HG03571 (cell line): ENCODE data around the gene PROKR2.

Experiments used
- ATAC-seq: cut with Tn5 transposase; IDR thresholded peaks from one replicate; pipeline ENCODE4 v1.9.1; 2021; ENCODE audit not compliant: unreplicated experiment

PROKR2 gene

DNA sequence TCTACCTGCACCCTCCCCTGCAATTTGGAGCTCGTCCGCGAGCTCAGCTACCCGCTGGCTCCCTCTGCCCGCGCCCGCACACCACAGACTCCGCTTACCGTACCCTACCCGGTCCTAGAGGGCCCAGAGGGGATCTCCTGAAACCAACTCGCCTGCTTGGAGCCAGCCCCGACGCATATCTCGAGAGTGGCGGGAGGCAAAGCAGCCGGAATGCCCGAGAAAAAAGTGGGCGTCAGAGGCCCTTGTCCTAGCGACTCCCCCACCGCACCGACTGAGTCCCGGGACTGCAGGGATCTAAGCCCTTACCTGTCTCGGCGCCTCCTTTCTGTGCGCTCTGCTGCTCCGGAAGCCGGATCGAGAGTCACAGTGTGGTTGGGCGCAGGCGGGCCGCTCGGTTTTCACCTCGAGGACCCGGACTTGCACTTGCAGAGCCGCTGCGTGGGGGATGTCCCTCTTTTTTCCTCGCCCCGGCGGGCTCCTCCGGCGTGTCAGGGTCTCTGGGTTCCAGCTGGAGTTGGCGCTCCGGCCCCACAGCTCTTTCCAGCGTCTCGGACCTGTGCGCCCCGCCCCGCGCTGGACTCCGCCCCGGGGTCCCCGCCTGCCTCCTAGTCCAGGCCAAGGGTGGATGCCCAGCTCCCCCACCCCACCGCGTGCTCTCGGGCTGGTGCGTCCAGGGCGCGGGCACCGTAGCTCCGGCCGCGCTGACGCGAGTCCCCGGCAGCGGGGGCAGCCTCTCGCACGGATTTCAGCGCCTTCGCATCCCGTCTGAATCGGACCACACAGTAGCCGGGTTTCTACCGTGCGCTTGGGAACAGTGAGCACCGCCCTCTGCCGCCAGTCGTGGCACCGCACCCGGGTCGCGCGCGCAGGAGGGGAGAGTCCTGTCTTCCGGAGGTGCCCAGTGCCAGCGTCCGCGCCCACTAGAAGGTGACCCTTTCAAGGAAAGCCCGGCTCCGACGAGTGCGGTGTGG, at the start of gene PROKR2:
Gene PROKR2, minus strand, starts transcription at position 767 of the 971 bp plus-strand sequence. CDS start 2,585 bp downstream, outside the sequence.
- ATAC-seq = no peak

DNA sequence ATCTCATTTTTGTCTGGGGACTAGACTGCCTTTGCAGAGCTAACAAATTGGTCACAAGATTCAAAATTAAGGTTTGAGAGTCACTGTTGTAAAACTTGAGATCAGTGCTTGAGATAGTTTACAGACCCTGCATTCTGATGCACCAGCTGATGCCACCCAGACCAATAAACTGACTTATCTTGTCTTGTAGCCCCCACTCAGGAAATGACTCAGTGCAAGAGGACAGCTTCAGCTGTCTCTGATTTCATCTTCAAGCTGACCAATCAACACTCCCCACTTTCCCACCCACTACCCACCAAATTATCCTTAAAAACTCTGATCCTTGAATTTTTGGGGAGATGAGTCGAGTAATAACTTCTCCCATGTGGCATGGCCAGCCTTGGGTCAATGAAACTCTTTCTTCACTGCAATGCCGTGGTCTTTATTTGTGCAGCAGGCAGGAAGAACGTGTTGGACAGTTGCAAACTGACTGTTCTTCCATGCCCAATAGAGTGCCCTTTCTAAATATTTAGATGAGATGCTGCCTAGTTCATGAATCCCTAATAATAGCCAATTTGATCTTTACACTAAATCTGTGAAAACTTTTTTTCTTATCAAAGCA, 48.3 kb upstream of the PROKR2 start:
- no peak for ATAC-seq

DNA sequence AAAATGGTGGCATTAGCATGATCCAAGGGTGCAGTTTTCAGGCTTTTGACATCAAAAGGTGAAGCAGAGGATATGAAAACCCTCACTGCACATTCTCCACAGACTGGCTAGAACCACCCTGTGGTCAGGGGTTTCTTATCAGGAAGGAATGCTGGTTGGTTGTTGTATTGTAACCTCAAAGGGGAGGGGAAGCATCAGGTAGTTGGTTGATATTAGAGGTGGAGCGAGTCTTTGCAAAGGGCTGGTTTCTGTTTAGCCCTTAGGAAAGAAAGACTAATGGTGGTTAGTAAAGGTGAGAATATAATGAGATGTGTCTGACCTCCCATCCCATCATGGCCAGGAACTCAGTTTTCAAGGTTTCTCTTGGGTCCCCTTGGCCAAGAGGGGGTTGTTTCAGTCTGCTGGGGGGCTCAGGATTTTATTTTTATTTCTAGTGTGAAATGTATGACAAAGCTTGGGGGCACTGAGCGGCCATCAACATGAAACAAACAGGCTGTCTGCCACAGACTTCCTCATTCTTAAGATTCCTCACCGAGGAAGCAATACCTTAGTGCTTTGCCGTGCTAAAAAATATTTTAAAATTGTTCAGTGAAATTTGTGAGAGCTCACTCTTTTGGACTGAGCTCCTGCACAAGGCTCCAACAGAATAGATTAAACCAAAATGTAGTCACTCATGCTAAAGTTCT, 47.5 kb upstream of the PROKR2 start:
- no peak for ATAC-seq

DNA sequence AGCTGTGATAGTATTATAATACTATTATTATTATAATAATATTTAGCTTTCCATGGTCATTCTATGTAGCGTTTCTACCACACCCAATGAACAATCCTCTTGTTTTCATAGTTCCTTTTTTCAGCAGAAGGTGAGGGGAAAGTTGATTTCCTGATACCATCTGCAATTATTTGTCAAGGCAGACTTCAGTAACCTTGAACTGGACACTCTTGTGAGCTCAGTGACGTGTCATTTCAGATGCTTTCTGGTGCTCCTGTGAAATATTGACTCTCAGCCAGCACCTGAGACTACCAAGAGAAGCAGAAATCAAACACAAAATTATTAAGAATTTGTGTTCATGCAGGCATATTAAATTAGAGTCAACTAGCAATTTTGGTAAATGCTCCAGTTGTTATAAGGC, 46.0 kb upstream of the PROKR2 start:
- ATAC-seq = no peak

DNA sequence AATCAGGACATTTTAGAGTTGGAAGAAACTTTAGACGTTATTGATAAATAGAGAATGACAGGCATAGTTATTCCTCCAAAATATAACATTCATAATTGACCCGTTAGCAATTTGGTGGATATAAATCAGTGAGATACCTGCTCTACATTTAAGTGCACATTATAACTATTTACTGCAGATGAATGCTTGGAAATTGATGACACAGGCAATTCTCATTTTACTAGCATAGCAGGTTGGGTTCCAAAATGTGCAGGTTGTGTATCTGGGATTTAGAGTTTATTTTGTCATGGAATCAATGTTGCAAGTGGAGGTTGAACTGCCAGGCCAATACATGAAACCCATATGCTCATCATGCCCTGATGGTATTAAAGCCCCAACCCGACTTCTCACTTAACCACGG, 44.4 kb upstream of the PROKR2 start:
- no peak for ATAC-seq

DNA sequence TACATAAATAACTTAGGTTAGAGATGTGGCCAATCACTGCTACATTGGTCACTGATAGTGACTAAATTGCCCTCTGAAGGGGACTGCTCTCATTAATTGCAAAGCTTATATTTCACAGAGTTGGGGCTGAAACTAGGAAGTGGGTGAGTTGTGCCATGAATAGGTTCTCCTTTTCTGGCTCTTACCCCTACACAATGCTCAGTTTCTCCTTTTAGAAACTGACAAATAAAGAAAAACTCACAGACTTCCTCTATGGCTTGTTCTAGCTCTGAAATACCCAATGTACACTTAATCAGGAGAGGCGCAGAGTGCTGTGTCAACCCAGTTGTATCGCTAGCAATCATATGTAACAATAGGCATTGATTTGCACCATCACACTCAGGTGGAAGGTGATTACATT, 41.2 kb upstream of the PROKR2 start:
- no peak for ATAC-seq

DNA sequence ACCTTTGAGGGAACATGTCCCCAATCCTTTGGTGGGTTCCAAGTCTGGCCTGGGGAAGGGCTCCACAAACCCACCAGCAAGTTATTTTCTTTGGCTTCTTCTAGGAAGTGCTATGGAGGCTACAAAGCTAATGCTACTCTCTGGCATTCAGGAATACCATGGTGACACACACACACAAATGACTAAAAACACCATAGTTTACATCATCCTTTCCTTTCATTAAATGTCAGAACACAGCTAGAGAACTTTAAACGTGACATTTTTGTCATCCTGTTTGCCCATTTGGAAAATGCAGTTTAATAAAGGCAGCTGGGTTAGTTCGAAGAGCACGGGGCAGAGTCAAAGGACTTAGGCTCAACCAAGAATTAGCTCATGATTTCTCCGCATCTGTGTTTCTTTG, 40.2 kb upstream of the PROKR2 start:
- ATAC-seq = no peak

DNA sequence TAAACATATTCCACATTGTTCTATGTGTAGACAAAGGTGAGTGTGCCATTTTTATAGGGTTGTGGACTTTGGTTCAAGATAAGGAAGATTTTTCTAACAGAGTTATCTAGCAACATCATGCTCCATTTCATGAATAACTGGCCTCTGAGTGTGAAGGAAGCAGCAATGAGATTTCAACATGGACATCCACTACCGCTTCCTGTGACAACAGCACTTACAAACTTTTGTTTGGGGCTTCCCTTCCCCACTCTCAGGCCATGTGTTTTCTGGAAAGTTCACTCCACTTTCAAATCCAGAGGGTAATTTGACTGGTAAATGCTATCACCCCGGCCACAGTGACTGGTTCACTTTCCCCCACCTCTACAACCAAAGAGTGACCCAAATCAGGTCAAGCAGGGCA, 38.1 kb upstream of the PROKR2 start:
- ATAC-seq = no peak

DNA sequence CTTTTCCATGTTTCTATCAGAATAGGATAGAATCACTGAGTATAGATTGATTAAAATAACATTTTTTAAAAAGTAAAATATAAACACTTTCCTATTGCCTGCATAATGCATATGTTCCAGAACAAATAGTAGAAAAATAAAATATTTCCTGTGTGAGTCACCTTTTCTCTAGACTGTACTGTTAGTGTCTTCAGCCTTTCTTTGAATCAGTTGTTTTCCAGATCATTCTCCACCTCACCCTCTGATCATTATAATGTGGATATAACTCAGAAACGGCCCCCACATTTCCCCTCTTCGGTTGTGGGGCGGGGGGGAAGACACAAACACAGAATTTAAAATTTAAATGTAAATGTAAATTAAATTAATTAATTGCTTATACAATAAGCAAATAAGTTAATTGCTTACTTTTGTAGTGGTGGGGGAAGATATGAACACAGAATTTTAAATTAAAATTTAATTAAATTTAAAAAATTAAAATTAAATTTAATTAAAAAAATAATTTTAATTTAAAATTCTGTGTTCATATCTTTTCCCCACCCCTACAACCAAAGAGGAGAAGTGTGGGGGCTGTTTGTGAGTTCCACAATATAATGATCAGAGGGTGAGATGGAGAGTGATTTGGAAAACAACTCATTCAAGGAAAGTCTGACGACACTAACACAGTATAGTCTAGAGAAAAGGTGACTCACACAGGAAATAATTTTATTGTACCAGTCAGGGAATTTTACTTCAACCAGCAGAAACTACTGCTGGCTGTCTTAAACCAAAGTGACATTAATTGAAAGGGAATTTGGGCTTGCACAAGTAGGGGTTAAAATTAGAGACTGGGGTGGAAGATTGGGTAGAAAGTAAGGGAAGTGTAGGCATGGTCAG, 37.1 kb upstream of the PROKR2 start:
- no peak for ATAC-seq

DNA sequence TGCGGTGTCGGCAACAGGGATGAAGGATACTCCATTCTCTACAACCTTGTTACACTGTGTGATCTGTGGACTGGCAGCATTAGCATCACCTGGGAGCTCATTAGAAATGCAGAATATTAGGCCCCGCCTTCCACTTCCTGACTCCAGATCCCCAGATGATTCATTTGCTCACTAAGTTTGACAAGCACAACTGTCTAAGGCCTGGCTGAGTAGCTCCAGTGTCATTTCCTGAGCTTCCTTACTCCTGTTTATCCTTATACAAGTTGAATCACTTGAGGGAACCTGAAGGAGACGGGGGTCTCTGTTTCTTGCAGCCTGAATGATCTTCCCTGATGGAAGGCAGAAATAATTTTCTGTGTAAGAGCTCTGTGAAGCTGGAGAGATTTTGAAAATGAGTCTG, 32.7 kb upstream of the PROKR2 start:
- ATAC-seq = no peak

DNA sequence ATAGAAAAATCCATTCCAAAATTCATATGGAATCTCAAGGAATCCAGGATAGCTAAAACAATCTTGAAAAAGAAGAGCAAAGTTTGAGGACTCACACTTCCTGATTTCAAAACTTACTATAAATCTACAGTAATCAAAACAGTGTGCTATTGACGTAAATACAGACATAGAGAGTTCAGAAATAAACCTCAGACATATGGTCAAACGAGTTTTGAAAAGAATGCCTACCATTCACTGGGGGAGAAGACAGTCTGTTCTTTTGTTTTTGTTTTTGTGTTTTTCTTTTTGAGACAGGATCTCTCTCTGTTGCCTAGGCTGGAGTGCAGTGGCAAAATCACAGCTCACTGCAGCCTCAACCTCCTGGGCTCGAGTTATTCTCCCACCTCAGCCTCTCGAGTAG, 25.3 kb upstream of the PROKR2 start:
- ATAC-seq = no peak

DNA sequence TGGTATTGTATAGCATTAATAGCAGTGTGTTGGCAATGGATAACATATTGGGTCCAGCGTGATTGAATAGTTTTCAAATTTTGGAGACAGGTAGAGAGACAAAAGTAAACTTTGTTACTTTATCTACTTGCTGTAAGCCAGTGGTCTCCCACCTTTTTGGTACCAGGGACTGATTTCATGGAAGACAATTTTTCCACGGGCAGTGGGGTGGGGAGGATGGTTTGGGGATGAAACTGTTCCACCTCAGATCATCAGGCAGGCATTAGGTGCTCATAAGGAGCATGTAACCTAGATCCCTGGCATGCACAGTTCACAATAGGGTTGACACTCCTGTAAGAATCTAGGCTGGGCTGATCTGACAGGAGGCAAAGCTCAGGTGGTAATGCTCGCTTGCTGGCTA, 14.6 kb upstream of the PROKR2 start:
- ATAC-seq = no peak

DNA sequence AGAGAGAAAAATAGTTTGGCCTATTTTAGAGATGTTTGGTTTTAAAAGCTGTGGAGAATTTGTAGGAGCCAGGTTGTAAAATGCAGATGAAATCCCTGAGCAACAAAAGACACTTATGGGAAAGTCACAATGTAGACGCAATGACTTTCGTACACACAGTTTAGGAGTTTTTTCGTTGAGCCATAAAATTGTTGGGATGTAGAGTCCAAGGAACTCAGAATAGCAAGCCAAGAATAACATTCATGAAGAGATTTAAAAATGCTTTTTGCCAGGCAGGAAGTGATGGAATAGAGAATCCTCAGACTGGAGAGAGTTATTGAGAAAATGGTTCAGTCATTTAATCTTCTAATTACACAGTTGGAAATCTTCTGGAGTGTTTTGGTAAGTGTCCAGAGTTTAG, 11.5 kb upstream of the PROKR2 start:
- no peak for ATAC-seq

DNA sequence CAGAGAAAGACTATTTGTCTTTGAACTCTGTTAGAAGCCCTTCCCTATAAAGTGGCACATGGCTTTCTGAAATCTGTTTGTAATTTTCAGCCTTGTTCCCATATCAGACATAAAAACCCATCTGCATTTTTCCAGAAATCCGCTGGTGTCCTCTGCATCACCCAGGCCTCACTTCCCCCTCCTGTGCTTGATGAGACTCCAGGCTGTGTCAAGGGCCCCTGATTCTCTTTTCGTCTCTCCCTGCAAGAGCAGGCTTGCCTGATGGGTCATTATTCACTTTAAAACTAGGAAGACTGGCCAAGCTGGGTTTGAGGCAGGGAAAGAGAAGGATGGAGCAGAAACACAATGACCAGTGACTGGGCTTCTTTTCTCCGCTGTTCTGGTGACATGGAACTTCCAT, 10.6 kb upstream of the PROKR2 start:
- no peak for ATAC-seq

DNA sequence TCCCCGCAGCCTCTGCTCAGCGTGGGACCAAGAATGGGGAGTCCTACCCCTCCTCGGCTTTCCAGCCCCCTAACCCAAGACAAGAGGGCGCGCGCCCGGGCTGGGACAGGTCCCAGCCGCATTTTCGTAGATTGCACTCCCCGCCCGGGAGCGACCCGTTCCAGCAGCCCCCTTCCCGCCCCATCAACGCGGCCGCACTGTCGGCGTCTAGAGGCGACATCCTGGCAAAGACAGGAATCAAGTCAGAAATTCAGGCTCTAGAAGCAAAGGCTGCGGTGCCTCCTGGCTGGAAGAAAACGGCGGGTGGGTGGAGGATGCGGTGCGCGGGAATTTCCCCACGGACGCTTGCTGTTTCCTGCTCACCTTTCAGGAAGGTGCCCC, 957 bp downstream of the PROKR2 start:
- ATAC-seq = no peak

DNA sequence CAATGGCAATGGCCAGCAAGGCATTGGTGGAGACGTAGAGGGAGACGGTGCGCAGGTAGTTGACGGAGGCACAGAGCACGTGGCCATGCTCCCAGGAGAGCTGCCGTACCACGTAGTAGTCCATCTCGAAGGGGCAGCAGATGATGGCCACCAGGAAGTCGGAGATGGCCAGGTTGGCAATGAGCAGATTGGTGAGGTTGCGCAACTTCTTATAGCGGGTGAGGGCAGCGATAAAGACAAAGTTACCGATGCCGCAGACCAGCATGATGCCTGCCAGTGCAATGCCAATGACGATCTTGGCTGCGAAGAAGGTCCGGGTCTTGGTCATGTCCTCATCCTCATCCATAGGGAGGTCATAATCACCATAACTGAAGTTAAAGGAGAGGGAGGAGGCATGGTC, 2.8 kb downstream of the PROKR2 start:
- ATAC-seq = no peak

DNA sequence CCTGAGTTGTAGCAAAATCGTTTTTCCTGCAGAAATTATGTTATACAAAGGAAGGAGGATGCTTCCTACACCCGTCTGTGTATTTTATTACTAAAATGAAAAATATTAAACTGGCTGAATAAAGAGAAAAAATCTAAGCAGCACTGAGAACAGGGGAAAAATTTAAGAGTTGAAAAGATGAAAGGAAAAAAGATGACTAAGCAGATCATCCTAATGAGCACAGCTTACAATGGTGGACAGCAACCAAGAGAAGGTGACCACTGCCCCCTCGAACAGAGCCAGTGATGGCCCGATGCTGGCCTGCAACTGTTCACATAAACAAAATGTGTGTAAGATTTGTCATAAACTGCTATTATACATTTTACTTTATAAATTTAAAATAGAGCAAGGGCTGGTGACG, 4.2 kb downstream of the PROKR2 start:
- no peak for ATAC-seq

DNA sequence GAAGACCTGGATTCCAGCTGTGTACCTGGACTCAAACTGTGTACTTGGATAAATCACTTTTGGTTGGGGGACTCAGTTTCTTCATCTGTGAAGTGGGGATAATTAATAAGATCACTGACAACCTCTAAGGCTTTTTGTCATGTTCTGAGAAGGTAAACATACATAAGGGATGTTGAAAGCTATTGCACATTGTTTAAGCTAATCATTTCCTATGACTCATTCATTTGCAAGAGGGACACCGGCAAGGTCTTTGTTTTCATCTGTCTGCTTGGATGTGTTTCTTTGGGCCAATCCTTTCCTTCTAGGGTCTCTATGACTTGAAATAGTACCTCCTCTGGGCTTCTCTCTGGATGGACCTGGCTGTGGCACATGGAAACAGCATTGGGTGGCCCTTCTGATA, 6.8 kb downstream of the PROKR2 start:
- no peak for ATAC-seq

DNA sequence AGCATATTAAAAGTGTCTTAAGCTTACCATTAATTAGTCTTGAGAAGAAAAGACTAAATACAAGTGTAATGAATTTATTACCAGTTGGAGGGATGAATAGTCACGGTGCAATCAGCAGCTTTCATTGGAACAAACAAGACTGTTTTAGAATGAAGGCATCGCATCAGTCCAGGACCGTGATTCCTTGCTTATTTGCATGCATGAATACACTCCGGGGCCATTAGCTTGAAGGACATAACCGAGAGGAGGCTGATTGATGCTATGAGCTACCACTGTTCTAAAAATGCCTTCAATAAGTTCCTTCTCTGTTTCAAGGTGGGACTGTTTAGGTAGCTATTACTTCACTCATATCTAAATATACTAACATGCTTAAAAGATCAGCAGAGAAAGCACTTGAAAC, 17.9 kb downstream of the PROKR2 start:
- no peak for ATAC-seq

DNA sequence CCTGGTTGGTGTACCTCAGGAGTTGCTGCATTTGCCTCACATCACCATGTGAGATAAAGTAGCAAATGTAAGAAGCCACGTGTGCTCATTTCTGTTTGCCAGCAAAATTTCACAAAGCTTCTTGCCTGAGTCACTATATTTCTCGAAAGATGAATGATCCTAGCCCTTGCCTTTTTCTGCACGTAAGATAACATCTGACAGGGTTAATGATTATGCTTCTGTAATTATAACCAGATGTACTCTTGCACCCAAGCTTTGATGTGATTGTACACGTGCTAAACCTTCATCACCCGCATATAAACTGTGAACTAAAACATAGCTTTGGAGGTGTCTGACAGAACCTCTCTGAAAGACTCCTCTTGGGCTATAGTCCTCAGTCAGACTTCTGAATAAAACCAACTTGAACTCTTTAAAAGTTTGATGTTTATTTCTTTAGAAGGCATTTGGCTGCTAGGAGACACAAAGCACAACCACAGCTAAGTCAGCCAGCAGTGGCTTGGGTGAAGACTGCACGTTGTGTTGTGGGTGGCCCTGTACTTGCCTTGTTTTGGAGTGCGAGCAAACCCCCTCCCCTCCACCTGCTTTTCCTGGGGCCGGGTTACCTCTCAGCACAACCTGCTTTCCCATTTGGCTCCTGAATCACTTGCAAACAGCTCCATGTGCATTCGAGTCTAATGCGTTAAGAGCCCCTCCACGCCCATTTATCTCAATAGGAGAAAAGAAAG, 19.3 kb downstream of the PROKR2 start:
- ATAC-seq = no peak
